Jurkat, Clone E6-1 (cell line): ENCODE results near the gene ZNF646.

Experiments used
- DNase-seq: peaks from one replicate; pipeline ENCODE4 v3.0.0-alpha.2; 2011; ENCODE audit warnings: low read depth, low spot score
- H3K4me3 ChIP-seq: 2 replicates; pipeline ENCODE4 v1.5.1; 2011; ENCODE audit warnings: mild to moderate bottlenecking, low read length, control low read depth, moderate library complexity

The ZNF646 gene

DNA sequence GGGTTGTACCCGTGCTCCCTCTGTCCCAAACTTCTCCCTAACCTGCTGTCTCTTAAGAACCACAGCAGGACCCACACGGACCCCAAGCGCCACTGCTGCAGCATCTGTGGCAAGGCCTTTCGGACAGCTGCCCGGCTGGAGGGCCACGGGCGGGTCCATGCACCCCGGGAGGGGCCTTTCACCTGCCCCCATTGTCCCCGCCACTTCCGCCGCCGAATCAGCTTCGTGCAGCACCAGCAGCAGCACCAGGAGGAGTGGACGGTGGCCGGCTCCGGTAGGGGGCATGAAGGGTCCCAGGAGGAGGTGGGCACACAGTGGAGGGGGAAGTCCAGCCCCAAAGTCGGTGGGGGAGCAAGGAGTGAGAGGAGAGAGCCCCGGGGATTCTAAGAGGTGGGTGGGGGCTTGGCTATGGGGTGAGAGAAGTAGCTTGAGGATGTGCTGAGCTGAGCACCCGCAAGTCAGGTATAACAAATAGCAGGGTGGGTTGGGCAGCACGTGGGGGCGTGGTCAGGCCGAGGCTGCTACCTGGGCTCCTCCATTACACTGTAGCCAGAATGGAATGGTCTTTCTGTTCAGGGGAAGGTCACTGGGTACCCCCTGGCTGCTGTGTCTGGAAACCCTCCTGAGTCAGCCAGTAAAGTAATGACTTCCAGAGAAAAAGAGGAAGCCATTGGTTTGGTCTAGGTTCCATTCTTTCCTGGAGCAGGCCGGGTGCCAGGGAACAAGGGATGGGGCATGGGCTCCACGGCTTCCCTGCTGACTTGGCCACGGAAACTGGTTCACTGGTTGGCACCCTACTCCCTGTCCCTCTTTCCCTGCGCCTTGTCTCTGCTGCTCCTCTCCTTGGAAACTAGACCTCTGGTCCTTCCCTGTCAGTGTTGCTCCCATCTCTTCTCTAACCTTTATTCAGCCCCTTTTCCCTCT lies 7.5 kb downstream of the ZNF646 start:
- no peak overlapping the region for H3K4me3 ChIP-seq
- no peak for DNase-seq

- no peak overlapping the region for H3K4me3 ChIP-seq
- DNase-seq, result no peak
These were observed 8.3 kb downstream of the ZNF646 start for GRCh38 chr16:31082368-31083045.

- no peak overlapping the region for H3K4me3 ChIP-seq
- DNase-seq, result no peak
These were observed 8.9 kb downstream of the ZNF646 start for GRCh38 chr16:31083081-31083480.

GRCh38 chr16:31083556-31083955 lies 9.3 kb downstream of the ZNF646 start:
- no peak for DNase-seq
- H3K4me3 ChIP-seq, result no peak overlapping the region

DNA sequence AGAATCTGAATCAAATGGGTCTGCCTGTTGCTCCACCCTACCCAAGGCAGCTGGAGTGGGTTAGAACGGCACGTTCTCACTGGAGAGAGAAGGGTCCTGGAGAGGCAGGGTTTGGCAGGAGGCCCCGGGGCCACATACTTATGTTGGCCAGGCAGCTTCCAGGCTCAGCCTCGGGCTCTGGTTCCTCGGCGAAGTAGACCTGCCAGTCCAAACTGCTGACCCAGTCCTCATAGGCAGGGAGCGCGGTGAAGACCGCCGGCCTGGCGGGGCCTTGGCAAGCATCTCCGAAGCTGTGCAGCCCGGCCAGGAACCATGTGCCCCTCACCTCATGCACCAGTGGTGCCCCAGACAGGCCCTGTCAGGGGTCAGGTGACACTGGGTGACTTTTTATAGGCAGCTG lies 9.8 kb downstream of the ZNF646 start:
- no peak overlapping the region for H3K4me3 ChIP-seq
- no peak for DNase-seq

GRCh38 chr16:31084584-31085302 lies 10.5 kb downstream of the ZNF646 start:
- H3K4me3 ChIP-seq, result no peak overlapping the region
- DNase-seq, result no peak

GRCh38 chr16:31085411-31085810 lies 11.2 kb downstream of the ZNF646 start:
- no peak for DNase-seq
- no peak overlapping the region for H3K4me3 ChIP-seq

GRCh38 chr16:31085873-31086628 lies 11.8 kb downstream of the ZNF646 start:
- H3K4me3 ChIP-seq, result no peak overlapping the region
- no peak for DNase-seq

- H3K4me3 ChIP-seq, result no peak overlapping the region
- DNase-seq, result no peak
These were observed 12.3 kb downstream of the ZNF646 start for GRCh38 chr16:31086629-31086906.

- no peak for DNase-seq
- no peak overlapping the region for H3K4me3 ChIP-seq
These were observed 13.3 kb downstream of the ZNF646 start for GRCh38 chr16:31087481-31087880.

DNA sequence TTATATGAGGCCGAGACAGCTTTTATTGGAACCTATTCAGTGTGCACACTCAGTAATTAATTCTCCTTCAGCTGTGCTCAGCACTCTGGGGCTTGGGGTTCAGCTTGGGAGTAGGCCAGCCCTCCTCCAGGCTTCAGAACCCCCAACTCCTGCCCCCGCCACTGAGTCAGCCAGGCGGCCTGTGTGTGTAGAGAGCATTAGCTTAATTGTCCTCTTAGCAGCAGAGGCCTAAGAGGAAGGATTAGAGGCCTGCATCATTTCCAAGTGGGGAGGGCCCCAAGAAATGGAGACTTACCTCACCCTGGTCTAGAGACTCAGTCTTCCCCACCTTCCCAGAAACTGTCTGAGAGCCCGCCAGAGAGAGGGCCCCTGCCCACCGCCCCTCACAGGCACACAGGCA lies 13.7 kb downstream of the ZNF646 start:
- DNase-seq, result no peak
- no peak overlapping the region for H3K4me3 ChIP-seq

DNA sequence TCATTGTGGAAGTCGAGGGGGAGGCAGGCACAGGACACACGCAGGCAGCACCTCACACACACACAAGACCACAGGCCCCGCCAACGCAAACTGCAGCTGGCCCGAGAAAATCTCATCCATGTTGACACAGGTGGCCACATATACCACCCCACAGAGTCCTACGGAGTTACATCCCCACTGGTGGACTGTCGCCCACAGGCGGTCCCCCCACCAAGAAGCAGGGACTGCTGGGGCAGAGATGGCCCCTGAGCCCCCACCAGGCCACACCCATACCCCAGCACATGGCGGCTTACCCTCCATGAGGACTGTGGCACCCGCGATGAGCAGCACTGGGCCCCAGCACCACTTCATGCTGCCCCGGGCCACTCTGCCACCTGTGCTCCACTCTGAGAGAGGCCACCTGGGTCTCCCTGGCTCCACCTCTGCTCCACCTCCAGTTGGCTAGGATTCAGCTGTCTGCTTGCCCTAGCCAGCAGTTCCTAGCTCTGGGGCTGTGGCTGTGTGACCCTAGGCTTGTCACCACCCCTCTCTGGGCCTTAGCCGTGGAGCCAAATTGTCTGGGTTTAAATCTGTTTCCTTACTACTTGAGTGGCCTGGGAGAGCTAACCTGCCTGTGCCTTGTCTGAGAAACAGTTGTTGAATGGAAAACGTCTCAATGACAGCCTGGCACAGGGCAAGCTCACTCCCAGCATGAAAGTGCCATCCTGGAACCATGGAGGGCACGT lies 14.4 kb downstream of the ZNF646 start, which contains the start of gene PRSS53:
PRSS53 (minus strand) TSS at position 485 of the 725 bp plus-strand sequence; CDS start at position 351, 134 bp downstream.
- no peak within 1 kb of the TSS for H3K4me3 ChIP-seq
- DNase-seq, result no peak

DNA sequence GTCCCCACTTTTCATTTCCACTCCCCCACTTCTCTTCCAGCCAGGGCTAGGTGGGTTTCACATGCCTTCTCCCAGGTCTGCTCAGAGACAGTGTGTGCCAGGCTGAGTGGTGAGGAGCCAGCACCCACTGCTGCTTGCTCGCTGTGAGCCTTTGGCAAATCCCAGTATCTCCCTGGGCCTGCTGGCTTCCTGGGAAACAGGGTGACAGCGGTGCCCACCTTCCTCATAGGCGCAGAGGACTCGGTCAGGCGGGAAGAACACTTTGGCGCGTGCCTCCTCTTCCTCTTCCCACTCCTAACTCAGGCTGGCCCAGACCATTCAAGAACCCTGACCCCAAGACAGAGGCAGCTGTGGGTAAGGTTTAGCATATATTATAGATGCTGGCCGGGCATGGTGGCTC lies 15.0 kb downstream of the ZNF646 start:
- DNase-seq, result no peak
- H3K4me3 ChIP-seq, result no peak overlapping the region

- H3K4me3 ChIP-seq, result no peak overlapping the region
- no peak for DNase-seq
These were observed 16.3 kb downstream of the ZNF646 start for GRCh38 chr16:31090540-31090939.

DNA sequence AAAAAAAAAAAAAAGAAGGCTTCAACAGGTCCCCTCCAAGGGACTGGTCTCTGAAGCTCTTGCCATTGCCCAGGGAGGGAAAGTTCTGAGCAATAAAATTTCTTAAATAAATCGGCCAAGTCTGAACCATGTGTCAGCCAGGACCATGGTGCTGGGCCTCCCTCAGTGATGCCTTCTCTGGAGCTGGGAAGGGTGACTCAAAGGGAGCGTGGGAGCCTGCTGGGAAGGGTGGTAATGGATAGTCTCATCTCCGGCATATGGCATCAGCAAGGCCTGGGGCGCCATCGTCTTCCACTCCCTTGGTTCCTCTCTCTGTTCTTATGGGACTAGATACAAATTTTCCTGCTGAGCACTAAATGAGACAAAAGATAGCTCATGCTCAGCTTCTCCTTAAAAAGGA lies 18.1 kb downstream of the ZNF646 start:
- H3K4me3 ChIP-seq, result no peak overlapping the region
- DNase-seq, result no peak

- peak overlapping the region; percentile 21 for H3K4me3 ChIP-seq
- DNase-seq, result no peak
These were observed 19.0 kb downstream of the ZNF646 start for GRCh38 chr16:31093132-31093703.

GRCh38 chr16:31094088-31094423 lies 19.8 kb downstream of the ZNF646 start:
- peak overlapping the region; percentile 92 for H3K4me3 ChIP-seq
- DNase-seq, result no peak

DNA sequence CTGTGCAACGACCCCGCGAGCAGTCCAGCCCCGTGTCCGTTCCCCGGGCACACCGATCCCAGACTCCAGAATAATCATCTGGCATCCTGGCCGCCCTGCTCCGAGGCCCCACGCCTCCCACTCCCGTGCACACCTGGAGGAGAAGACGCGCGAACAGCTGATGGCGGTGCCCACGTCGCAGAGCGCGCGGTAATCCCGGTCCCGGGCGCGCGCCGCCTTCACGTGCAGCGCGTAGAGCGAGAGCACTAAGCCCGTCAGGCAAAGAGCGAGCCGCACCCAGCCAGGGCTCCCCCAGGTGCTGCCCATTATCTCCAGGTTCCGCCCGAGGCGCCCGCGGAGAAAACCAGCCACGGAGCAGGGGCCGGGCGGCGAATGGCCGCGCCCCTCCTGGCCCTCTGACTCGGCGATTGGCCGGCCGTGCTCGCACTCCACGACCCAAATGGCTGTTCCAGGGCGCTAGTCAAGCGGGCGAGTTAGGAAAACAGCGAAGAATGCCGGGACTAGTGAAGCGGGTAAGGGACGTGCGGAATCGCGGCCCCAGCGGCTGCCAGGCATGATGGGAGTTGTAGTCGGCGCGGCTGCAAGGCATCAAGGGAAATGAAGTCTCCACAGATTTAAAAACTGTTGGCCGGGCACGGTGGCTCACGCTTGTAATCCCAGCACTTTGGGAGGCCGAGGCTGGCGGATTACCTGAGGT lies 20.4 kb downstream of the ZNF646 start, which contains the start of gene VKORC1:
VKORC1 (minus strand) TSS at position 374 of the 697 bp plus-strand sequence; CDS start at position 306, 68 bp downstream.
- DNase-seq, result peak; percentile 89
- peak within 1 kb of the TSS; percentile 92 for H3K4me3 ChIP-seq
